ENCODE data around the gene PTGER1. TPM values are rescaled to one million over a fixed set of nuclear protein-coding genes. Genes with fewer than 3 reads are reported as not detected.
A peak's percentile ranks its signal among the peaks of the same experiment; 100 is the strongest.

Gene PTGER1
- total and polyA plus RNA-seq, 9 of the 15 experiments (the other 6 are each of a cell fraction or from before 2014, with no cell fraction given) = 0.06 to 0.36 (median 0.31) TPM; not detected in 5

GRCh38 chr19:14440049-14440448, 35.1 kb downstream of the PTGER1 start (continued):
- no peak for TF ChIP-seq ZNF407 (IDR thresholded peaks at IDR 0.05; ENCODE audit: low read depth)
- no peak for TF ChIP-seq ZNF785 (CRISPR knock-in tag; IDR thresholded peaks at IDR 0.05)
- no peak for TF ChIP-seq DNMT1 (IDR thresholded peaks at IDR 0.05)
- TF ChIP-seq CCNT2 (IDR thresholded peaks at IDR 0.05; ENCODE audit: borderline replicate concordance, extremely low read depth, insufficient read length, low read depth, low read length) = no peak
- TF ChIP-seq HSF4 (CRISPR knock-in tag; IDR thresholded peaks at IDR 0.05; ENCODE audit: borderline replicate concordance) = 0 out of 2 replicates have a peak, but pooled peaks have one; percentile 62
- TF ChIP-seq NCOR1 (IDR thresholded peaks at IDR 0.05) = no peak
- TF ChIP-seq ZNF444 (CRISPR knock-in tag; IDR thresholded peaks at IDR 0.05) = no peak
- TF ChIP-seq ZC3H11A (IDR thresholded peaks at IDR 0.05; ENCODE audit: low read depth, low read length) = no peak
- peak; percentile 47 to 60; a peak in 3 of 4 replicates for TF ChIP-seq NRF1 (conservative IDR thresholded peaks at IDR 0.05 in 1 of 2, IDR thresholded peaks at IDR 0.05 in 1 of 2)
- TF ChIP-seq ZFP30 (CRISPR knock-in tag; IDR thresholded peaks at IDR 0.05; ENCODE audit: borderline replicate concordance) = no peak
- TF ChIP-seq DPF2 (IDR thresholded peaks at IDR 0.05) = 0 out of 2 replicates have a peak, but pooled peaks have one; percentile 42
- peak; percentile 34; the same call in 1 of the 2 replicates for TF ChIP-seq POLR2AphosphoS5 (IDR thresholded peaks at IDR 0.05; ENCODE audit: control insufficient read depth, insufficient read depth, low read depth, low read length)
- TF ChIP-seq ETV5 (CRISPR knock-in tag; IDR thresholded peaks at IDR 0.05; ENCODE audit: low read depth) = no peak; the same call in 1 of the 2 replicates
- no peak for TF ChIP-seq NELFE (IDR thresholded peaks at IDR 0.05; ENCODE audit: insufficient read depth, insufficient read length)
